HK-2 (cell line): ENCODE results near the gene ZNF532.
A peak's percentile ranks its signal among the peaks of the same experiment; 100 is the strongest.
"Not testable (repeated sequence)": the region's sequence is repeated elsewhere in the genome, so short reads cannot be mapped to it uniquely, and the experiment has no call there.

ENCODE experiments used
- DNase-seq: peaks from one replicate; pipeline ENCODE4 v3.0.0-alpha.2; 2018; ENCODE audit not compliant: unreplicated experiment

ZNF532 gene

DNA sequence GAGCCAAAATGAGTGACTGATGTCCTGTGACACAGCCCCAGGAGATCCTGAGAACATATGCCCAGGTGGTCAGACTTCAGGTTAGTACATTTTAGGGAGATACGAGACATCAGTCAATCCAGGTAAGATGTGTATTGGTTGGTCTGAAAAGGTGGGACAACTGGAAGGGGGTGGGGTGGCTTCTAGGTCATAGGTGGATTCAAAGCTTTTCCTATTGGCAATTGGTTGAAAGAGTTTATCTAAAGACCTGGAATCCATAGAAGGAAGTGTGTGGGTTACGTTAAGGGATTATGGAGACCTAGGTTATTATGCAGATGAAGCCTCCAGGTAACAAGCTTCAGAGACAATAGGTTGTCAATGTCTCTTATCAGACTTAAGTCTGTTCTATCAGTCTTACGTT, 136.5 kb downstream of the ZNF532 start:
- no peak for DNase-seq

DNA sequence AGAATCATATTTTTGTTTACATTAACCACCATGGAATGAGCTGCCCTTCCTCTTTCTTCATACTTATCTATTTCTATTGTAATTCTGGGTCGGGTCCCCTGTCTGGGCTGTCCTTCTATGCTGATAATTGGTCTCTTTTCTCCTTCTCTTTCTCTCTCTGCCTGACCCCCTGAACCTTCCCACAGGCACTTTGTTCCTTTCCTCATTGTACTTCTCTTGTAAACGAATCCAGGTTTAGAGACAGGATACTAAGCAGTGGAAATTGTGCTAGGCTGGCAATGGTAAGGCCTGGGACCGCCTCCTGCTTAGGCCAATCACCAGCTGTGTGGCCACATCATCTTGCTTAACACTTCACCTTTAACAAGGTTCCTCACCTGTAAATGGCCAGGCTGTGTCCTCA, 137.0 kb downstream of the ZNF532 start:
- DNase-seq: no peak

DNA sequence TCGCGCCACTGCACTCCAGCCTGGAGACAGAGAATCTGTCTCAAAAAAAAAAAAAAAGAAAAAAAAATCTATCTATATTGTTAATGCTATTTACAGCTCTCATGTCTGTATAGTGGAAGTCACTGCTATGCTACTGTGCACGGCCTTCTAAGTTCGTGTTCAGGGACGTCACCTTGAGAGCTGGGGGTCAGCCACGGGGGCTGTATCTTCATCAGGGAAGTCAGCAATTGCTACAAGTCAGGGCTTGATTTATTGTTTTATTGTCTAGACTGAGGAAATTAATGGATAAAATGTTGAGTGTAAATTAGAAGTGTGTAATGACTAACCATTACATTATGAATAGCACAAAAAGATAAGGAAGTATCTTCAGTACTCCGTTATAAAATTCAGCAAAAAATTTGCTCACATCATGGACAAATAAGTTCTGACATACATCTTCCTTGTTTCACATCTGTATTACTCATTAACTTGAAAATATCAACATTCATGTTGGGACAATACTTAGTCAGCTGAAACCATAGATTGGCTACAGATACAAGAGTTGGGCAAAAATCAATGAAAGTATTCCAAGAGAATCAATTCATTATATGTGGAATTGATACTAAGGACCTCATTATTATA, 138.4 kb downstream of the ZNF532 start:
- DNase-seq: no peak

DNA sequence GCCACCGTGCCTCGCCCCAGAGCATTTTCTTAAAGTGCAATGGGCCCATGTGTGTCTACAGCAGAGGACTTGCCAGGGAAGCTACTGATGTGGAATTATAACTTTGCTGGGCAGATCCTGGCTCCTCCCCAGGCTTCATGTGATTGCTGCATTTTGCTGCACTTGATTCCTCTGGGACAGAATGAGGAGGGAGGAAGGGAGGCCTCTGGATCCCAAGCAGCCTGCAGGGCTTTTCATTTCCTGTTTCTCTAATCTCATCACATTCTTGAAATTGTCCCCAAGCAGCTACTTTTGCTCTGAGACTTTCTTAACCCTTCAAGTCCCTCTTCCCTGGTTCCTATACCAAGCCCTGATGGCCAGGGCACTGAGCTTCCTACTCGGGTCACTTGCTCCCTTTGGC, 140.6 kb downstream of the ZNF532 start:
- DNase-seq: no peak

DNA sequence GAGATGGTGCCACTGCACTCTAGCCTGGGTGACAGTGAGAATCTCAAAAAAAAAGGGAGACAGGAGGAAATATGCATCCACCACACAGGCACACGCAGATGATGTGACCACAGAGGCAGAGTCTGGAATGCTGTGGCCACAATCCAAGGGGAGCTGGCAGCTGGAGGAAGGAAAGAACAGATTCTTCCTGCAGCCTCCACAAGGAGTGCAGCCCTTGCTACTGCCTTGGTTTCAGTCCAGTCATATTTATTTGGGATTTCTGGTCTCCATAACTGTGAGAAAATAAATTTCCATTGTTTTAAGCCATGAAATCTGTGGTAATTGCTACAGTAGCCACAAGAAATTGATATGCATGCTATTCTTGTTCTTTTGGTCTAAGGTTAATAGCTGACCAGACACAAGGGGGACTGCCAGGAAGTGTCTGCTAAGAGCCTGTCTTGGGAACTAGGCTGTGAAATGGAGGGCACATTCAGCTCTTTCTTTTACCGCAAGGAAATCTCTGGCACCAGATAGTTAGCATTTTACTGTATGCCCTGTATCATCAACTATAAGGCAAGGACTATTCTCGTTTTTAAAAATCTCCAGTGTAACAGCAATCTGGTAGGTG, 141.9 kb downstream of the ZNF532 start:
- DNase-seq: no peak

DNA sequence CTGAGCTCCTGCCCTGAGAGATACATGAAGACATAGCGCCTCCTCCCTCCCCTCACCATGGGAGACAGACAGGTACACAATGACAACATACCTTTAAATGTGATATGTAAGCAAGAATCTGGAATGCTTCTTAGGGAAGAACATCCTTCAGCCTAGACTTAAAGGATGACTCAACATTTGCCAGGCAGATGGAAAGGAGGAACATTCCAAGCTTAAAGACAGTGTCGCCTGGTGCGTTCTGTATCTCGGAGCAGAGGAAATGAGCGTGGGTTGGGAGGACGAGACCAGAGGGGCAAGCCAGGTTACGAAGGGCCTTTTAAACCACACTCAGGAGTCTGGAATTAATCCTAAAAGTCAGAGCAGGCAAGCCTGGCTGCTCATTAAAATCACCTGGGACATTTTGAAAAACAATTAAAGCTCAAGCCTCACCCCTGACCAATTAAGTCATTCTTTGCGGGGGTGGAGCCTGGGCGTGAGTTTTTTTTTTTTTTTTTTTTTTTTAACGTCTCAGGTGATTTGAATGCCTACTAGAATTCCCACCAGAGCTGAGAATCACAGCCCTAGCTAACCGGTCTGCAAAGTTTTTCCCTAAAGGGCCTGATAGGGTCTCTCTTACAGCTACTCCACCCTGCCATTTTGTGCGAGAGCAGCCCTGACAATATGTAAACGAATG, 143.8 kb downstream of the ZNF532 start:
- DNase-seq: peak; percentile 27

DNA sequence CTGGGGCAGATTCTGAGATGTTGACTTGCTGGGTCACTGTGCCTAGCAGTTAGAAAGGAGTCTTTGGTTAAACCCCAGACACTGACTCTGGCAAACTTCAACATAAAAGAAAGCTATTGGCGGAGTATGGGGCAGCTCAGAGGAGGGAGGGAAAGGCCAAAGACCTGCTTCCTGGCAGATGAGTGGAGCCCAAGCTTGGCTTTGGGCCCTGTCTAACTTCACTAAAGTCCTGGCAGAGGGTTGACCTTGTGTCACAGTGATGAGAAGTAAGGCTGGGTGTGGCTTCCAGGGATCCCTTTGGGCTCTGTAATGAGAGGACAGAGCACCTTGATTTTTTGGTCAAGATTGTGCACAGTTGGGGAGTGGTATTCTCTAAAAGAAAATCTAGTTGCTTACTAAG, 145.2 kb downstream of the ZNF532 start:
- DNase-seq: no peak

DNA sequence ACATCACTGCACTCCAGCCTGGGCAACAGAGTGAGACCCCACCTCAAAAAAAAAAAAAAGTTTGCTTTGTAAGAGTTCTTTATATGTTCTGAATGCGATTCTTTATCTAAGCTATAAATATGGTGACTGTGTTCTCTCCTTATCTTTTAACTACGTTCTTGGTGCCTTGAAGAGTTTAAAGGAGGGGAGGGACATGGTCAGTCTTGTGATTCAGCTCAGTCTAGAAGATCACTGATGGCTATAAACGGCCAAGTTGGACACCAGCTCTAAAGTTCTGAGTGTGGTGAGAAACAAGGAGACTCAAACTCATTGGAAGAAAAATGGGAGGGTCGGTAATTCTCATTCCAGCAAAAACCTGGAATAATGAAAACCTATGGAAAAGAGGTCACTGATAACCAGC, 146.6 kb downstream of the ZNF532 start:
- DNase-seq: no peak

DNA sequence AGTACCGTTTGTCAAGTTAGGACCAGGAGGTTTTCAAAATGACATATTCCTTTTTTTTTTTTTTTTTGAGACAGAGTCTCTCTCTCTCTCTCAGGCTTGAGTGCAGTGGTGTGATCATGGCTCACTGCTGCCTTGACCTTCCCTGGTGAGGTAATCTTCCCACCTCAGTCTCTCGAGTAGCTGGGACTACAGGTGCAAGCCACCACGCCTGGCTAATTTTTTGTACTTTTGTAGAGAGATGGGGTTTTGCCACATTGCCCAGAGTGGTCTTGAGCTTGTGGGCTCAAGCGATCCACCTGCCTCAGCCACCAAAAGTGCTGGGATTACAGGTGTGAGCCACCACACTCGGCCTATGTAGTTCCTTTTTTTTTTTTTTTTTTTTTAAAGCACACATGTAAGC, 147.1 kb downstream of the ZNF532 start:
- no peak for DNase-seq

DNA sequence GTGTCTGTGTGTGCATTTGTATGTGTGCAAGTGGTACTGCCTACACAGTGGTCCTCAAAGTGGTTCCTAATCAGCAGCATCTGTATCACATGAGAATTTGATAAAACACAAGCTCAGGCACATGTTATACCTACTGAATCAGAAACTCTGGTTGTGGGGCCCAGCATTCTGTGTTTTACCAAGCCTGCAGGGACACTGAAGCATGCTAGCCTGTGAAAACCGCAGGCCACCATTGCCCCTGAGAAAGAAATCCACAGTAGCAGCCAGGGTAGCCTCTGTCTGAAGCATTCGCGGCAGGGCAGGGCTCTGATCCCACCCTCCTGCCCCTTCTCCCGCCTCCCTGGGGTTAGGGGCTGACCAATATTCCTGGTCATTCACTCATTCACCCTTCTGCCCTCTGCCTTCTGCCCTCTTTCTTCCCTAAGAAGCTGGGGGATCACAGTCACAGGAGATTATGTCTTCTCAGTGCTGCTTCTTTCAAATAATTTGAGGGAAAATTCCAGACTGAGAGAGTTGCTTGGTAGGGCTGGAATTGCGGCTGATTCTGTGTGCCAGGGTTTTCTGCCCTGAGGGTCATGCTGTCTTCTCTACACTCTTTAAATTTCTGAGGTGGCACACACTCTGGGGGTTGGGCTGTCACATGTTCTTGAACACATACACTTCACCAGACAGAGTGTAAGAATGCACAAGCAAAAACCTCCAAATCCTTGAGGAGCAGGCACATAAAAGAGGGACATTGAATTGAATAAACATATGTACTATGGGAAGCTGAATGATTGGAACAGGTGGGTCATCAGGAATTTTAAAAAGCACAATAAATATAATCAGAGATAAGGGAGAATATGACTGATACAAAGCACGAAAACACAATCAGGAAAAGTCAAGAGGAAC, 148.4 kb downstream of the ZNF532 start:
- DNase-seq: no peak

DNA sequence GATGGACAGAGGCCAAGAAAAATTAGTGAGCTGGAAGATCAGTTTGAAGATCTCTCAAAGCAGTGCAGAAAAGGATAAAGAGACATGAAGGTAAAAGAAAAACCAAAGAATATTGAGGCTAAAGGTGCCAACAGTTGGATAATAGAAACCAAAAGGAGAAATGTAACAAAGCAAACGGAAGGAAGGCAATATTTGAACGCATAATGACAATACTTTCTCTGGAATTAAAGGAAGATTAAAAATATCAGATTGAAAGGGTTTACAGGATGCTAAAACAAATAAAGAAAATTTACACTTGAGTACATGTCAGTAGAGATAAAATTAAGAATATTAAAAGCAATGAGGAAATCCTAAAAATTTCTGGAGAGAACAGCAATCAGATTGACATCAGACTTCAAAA, 149.1 kb downstream of the ZNF532 start:
- no peak for DNase-seq

DNA sequence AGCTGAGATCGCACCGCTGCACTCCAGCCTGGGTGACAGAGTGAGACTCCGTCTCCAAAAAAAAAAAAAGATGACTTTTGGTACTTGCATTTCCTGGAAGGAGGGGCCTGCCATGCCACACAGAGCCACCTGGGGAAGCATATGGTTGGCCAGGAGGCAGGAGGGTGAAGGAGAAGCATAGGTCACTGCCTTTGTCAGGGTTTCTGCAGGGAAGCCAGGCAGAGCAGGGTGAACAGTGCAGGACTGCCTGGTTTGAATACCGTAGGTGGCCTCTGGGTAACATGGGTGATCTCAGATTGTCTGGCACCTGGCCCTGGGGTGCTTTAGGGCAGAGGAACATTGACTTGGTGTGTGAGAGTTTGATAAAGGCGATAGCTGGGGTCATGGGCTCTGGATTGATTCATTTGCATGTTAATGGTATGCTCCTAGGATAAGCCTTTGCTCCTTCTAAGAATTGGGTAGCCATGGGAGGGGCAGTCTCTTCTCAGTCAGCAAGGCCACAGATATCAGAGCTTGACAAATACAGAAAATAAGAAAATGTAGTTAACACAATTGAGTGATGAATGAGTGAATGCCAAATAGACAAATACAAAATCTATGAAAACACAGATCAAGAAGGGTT, 151.0 kb downstream of the ZNF532 start:
- DNase-seq: no peak

DNA sequence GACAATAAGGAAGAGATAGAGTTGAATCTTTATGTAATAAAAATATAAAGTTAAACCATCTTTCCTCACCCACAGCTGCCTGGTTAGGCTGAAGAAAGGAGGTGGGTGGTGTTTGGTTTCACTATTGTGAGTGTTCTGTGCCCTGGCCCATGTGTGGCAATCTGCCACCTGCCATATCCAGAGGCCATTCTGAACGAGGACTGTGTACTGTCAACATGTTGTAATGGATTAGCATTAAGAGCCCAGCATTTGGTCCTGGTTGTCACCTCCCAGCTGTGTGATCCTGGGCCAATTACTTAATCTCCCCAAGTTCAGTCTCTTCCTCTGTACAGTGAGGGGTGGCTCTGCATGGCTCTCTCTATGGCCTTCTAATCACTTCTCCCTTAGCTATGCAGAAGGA, 156.8 kb downstream of the ZNF532 start:
- DNase-seq: no peak

DNA sequence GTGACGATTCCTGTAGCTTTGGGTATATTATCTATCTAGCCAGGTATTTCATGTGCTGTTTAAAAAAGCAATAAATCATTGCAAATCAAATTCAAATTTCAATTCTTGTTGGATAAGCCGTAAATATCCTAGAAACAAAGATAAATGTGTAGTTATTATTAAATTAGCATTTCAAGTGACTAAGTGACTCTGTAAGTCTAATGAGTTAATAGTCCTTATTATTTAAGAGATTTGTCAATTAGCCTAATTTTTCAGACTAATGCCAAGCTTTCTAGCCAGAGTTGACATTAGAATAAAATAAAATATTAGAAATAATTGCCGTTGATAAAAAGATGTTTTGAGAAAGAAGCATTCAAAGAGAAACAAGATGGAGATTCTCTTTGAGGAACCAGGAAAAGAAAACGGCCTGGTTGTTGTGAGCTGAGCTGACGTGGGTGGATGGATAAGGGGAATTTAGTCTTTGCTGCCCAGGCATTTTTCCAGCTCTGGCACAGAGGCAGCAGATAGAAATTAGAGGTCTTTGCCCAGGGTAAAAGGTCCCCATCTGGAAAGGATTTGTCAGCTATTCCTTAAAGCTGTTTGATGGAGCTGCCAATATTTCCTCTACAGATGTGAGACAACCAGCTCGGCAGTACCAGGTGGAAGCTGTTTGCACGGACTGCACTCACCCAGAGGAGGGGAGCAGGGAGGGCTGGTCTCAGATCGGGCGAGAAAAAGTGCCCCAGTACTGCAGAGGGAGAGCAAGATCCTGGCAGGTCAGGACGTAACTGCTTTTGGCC, 157.7 kb downstream of the ZNF532 start:
- DNase-seq: no peak

DNA sequence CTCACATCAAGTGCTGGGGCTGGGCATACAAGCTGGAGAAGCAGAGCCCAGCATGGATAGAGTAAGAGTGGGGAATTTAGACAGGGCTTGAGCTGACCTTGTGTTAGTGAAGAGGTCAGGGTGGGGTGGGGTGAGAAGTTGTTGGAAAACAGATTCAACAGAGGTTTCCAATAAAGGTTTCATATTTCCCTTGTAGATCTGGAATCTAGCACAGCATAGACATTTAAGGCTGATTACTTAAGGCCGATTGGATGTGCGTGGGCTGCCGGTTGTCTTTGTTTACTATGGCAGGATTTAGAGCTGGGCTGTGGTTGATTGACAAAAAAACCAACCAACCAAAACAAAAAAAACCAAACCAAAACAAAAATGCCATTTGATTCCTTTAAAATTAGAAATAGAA, 160.2 kb downstream of the ZNF532 start:
- no peak for DNase-seq

DNA sequence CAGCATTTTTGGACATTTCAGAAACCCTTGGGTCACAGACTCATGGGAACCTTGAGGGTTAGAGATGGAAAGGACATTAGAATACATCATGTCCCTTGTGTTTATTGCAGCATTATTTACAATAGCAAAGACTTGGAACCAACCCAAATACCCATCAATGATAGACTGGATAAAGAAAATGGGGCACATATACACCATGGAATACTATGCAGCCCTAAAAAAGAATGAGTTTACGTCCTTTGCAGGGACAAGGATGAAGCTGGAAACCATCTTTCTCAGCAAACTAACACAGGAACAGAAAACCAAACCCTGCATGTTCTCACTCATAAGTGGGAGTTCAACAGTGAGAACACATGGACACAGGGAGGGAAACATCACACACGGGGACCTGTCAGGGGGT, 160.9 kb downstream of the ZNF532 start:
- not testable (repeated sequence) for DNase-seq

DNA sequence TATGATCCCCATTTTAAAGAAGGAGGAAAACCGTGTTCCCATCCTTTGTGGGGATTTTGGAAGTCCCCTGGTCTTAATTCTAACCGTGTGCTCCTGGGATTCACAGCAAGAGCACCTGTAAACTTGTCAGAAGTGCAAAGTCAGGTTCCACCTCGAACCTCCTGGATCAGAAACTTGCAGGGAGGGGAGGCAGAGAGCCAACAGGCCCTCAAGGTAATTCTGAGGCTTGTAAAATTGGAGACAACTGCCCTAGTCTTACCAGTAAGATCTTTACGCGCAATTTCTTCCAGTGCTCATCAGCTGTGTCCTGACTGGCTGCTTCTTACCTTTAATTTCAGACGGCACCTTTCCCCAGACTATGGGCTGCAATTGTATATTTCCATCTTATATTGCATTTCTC, 161.7 kb downstream of the ZNF532 start:
- DNase-seq: no peak

DNA sequence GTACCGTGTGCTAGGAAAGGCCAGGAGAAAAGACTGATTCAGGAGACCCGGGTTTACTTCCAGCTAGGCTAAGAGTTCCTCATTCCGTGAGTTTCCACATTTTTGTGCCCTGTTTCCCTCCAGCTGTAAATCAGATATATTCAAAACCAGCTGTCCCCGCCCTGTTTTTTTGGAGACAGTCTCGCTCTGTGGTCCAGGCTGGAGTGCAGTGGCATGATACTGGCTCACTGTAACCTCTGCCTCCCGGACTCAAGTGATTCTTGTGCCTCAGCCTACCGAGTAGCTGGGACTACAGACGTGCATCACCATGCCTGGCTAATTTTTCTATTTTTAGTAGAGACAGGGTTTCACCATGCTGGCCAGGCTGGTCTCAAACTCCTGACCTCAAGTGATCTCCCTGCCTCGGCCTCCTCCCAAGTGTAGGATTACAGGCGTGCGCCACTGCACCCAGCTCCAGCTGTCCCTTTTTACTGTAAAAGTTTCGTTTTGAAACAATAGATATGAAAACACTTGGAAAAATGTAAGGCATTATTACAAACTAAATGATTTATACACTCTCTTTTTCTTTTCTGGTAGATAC, 162.2 kb downstream of the ZNF532 start:
- DNase-seq: no peak

DNA sequence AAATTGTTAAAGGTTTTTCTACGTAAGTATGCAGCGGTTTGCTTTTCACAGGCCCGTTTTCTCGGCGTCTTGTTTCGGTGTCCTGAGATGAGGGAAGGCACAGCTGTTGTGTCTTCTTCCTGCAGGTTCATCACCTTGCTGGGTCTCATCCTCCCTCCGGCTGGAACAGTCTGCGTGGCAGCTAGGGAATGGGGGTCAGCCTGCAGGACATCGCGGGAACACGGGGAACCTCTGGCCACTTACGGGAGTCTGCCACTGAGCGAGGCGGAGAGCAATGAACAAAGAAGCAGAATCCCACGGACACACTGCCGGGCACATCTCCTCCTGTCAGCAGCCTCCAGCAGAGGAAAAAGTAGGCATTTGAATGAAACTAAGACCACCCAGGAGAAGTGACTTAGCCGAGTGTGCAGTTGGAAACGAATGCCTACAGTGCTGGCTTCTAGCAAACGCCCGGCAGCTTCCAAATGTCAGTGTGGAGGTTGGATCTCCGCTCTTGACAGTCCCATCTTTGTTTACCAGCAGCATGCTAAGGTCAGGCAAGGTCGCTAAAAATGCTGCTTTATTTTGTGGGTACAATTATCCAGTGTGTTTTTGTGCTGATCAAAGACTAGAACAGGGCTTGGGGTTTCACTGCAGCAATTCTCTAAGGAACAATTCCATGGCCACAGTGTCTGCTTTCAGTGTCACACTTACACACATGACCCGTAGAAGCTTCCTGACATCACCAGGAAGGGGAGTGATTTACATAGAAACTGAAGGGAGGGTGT, 165.2 kb downstream of the ZNF532 start:
- no peak for DNase-seq

DNA sequence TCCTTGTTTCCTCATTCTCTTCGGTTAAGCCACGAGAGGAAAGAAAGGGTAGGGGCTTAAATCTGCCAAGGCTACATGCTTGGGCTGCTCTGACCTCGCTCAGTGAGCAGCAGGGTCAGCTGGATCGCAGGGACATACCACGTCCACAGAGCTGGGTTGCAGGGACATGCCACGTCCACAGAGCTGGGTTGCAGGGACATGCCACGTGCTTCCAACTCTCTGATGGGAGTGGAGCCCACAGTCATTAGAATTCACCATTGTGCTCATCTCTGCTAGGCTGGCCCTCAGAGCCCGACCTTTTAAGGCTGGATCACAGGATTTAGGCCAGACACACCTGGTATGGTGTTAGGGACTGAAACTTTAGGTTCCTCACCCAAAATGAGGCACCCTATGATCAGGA, 167.6 kb downstream of the ZNF532 start:
- DNase-seq: no peak
